GM18519 (cell line): ENCODE results near the gene MYADM.

Experiments used
- ATAC-seq: cut with Tn5 transposase; IDR thresholded peaks from one replicate; pipeline ENCODE4 v1.9.1; 2021; ENCODE audit warnings: mild to moderate bottlenecking, moderate library complexity; ENCODE audit not compliant: unreplicated experiment, low FRiP score

Gene MYADM

DNA sequence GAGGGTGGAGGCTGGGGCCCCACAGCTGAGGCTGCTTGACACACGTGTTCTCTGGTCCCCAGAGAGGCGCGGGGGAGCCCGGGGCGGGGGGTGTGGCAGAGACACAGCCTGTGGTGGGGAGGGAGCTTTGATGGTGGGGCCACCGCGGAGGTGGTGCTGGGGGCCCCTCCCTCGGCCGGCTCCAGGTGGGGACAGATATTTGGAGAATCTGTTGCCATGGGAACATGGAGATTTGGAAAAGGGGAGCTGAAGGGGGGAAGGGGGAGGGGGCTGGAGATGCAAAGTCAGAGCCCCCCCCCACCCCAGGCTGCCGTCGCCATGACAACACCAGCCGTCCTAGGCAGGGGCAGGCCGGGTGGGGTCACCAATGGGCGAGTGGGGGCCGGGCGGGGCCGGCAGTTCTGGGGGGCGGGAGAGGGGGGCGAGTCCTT, 15.6 kb downstream of the MYADM start:
- no peak for ATAC-seq

GRCh38 chr19:53883741-53884140, 16.1 kb downstream of the MYADM start:
- ATAC-seq: no peak

DNA sequence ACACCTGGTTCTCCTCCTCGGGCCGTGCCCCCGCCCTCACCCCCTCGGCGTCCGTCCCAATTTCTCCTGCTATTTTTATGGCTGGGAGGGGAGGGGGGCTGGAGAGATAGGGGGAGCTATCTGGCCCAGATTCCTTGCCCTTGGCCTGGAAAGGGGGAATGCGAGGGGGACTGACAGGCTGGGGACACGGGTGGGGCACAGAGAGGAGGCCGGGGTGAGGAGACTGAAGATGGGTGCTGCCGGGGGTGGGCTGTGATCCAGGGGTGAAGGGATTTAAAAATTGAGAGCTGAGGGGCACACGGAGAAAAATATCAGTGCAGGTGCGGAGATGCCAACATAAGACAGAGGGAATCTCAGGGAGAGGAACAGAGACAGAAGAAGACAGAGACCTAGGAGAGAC, 16.6 kb downstream of the MYADM start:
- no peak for ATAC-seq

GRCh38 chr19:53885036-53885435, 17.4 kb downstream of the MYADM start:
- ATAC-seq: no peak

- no peak for ATAC-seq
These were observed 24.8 kb downstream of the MYADM start for GRCh38 chr19:53892301-53892980.

DNA sequence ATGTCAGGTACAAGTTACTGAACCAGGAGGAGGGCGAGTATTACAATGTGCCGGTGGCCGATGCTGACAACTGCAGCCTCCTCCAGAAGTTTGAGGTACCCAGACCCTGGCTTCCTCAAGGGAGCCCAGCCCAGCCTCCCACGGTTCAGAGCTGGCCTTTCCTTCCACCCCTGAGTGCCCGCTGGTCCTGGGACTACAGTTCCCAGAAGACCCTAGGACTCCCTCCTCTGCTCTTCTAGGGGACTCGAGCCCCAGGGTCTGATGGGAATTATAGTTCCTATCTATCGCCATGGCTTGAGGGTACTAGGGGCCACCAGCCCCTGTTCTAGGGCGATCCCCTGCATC, 25.3 kb downstream of the MYADM start:
- no peak for ATAC-seq

DNA sequence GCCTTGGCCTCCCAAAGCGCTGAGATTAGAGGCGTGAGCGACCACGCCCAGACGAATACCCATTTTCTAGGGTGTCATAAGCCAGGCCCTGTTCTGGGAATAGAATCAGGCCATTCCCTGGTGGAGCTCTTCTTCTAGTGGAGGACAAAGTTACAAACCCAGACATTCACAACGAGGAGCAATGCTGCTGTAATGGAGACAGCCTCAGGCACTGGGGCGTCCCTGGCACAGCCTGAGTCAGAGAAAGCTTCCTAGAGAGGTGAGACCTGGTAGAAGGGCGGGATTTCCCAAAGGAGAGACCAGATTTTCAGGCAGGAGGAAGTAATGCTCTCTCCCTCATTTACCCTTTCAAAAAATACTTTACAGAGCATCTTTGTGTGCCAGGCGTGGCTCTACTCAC, 27.0 kb downstream of the MYADM start:
- ATAC-seq: no peak

GRCh38 chr19:53896682-53897081, 29.0 kb downstream of the MYADM start:
- ATAC-seq: no peak

GRCh38 chr19:53897459-53897858, 29.8 kb downstream of the MYADM start:
- ATAC-seq: no peak

- ATAC-seq: no peak
These were observed 30.5 kb downstream of the MYADM start for GRCh38 chr19:53898166-53898565.

DNA sequence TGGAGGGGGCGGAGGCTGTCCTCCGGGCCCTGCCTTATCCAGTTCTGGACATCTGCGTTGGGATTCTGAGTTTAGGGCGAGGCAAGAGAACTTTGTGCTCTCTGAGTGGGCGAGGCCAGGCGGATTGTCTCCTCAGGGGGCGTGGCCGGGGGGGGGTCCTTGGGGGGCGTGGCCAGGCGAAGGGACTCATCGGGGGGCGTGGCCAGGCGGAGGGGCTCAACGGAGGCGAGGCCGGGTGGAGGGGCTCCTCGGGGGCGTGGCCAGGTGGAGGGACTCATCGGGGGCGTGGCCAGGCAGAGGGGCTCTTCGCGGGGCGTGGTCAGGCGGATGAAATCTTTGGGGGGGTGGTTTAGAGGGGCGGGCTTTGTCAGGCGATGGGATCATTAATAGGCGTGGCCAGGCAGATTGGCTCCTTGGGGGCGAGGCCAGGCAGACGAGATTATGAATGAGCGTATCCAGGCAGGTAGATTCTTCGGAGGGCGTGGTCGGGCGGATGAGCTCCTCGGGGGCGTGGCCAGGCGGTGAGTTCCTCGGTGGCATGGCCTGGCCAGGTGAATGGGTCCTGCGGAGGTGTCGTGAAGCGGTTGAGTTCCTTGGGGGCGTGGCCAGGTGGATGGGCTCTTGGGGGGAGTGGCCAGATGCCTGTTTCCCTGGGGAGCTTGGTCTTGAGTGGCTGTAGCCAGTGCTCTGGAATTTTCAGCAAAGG, 31.1 kb downstream of the MYADM start:
- no peak for ATAC-seq

- no peak for ATAC-seq
These were observed 32.6 kb downstream of the MYADM start for GRCh38 chr19:53900191-53900860.

GRCh38 chr19:53903055-53903680, 35.5 kb downstream of the MYADM start:
- ATAC-seq: no peak

GRCh38 chr19:53904909-53905308, 37.2 kb downstream of the MYADM start:
- no peak for ATAC-seq

GRCh38 chr19:53905787-53906186, 38.1 kb downstream of the MYADM start:
- ATAC-seq: no peak

GRCh38 chr19:53906211-53907192, 38.8 kb downstream of the MYADM start:
- no peak for ATAC-seq

DNA sequence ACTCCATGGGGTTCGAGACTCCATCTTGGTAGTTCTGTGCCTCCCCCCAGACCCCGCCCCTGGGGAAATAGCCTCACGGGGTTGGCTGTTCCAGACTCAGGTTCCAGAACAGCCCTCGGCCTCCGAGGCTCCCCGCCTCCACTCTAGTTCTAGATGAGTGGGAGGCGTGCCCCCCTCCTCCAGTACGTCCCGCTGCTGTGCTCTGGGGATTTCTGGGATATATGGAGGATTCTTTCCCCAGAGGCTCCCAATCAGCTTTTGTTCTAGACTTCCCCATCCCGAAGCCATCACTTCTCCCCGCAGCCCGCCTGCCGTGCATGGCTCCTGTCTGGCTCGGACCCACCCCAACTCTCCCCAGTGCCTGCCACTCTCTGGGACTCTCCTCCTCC, 39.5 kb downstream of the MYADM start:
- no peak for ATAC-seq

DNA sequence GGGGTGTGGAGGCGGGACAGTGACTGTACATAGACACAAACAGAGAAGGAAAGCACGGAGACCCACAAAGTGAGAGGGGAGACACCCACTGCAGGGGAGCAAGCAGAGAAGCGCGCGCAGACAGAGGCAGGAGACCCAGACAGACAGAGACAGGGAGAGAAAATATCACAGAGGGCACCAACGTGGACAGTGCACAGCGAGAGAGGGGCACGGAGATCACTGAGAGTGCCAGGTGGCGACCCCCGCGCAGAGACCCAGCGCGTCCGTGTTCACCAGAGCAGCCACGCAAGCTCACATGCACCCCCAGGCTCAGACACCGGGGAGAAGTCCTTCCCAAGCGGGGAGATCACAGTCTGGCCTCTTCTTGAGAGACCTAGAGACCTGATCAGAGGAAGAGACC, 40.0 kb downstream of the MYADM start:
- no peak for ATAC-seq

GRCh38 chr19:53908106-53908934, 40.6 kb downstream of the MYADM start:
- no peak for ATAC-seq
